ENCODE results near the gene ICAM2.

DNA sequence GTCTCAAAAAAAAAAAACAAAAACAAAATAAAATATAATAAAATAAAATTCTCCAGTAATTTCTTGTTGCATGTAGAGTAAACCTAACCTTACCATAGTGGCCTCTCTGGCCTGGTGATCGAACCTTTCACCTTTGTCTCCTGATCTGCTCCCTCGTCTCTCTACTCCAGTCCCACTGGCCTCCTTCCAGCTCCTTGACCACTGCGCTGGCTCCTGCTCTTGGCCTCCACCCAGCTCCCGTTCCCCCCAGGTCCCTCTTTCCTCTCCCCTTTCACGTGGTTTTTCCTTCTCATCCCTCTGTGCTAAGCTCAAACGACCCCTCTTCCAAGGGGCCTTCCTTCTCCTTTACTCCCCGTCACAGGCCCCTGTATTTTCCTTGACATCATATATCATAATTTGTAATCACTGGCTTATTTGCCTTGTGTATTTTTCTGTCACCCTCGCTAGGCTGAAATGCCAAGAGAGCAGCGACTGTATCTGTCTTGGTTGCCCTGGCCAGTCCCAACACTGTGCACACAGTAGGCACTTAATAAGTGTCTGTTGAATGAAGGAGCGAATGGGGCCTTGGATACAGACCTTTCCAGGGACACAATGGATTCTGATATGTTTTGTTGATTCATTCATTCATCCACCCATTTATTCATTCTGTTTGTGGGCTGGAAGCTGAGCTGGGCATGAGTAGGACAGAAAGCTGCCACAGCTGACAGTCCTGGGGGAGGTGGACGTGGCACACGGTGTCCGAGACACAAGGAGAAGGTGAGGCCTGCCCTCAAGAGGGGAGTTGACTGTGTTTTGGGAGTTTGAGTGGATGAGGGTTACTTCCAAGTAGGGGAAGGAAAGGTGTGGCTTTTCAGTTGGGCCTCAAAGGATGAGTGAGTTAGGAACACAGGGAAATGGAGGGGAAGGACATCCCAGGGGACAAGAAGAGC is 41.9 kb downstream of the ICAM2 start:
- TF ChIP-seq POLR2A (IDR thresholded peaks at IDR 0.05) (no peak), POLR2AphosphoS5 (IDR thresholded peaks at IDR 0.05) (no peak)
- TF ChIP-seq, protein P1, sequence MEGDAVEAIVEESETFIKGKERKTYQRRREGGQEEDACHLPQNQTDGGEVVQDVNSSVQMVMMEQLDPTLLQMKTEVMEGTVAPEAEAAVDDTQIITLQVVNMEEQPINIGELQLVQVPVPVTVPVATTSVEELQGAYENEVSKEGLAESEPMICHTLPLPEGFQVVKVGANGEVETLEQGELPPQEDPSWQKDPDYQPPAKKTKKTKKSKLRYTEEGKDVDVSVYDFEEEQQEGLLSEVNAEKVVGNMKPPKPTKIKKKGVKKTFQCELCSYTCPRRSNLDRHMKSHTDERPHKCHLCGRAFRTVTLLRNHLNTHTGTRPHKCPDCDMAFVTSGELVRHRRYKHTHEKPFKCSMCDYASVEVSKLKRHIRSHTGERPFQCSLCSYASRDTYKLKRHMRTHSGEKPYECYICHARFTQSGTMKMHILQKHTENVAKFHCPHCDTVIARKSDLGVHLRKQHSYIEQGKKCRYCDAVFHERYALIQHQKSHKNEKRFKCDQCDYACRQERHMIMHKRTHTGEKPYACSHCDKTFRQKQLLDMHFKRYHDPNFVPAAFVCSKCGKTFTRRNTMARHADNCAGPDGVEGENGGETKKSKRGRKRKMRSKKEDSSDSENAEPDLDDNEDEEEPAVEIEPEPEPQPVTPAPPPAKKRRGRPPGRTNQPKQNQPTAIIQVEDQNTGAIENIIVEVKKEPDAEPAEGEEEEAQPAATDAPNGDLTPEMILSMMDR (IDR thresholded peaks at IDR 0.05) = no peak
